Neural progenitor cell (in vitro differentiated cells): ENCODE measurements around the gene RNF26. TPM values are rescaled to one million over a fixed set of nuclear protein-coding genes. Genes with fewer than 3 reads are reported as not detected.

Experiments
- DNase-seq: peaks from one replicate; pipeline ENCODE4 v3.0.0-alpha.2; 2016; ENCODE audit warnings: low spot score
- H2AFZ ChIP-seq: fragments of 200-600 bp; sonication (generic); replicated peaks from 2 replicates; pipeline ENCODE4 v1.6.1; 2016; ENCODE audit warnings: antibody characterized with exemption
- H3F3A ChIP-seq: fragments of 200-600 bp; sonication (generic); 2 replicates; pipeline ENCODE4 v1.6.1; 2016; ENCODE audit warnings: antibody characterized with exemption, low read depth
- H3K27ac ChIP-seq: fragments of 200-600 bp; sonication (generic); 2 replicates; pipeline ENCODE4 v1.5.1; 2016; ENCODE audit warnings: mild to moderate bottlenecking
- H3K27me3 ChIP-seq: fragments of 200-600 bp; sonication (generic); 2 replicates; pipeline ENCODE4 v1.6.1; 2016; ENCODE audit warnings: mild to moderate bottlenecking, moderate library complexity
- H3K36me3 ChIP-seq: fragments of 200-600 bp; sonication (generic); 2 replicates; pipeline ENCODE4 v1.5.1; 2016
- H3K4me1 ChIP-seq: fragments of 200-600 bp; sonication (generic); 2 replicates; pipeline ENCODE4 v1.6.1; 2016; ENCODE audit warnings: mixed run types
- H3K4me2 ChIP-seq: fragments of 200-600 bp; sonication (generic); 2 replicates; pipeline ENCODE4 v1.6.1; 2016
- H3K4me3 ChIP-seq: fragments of 200-600 bp; sonication (generic); 2 replicates; pipeline ENCODE4 v1.5.1; 2016
- H3K79me2 ChIP-seq: fragments of 200-600 bp; sonication (generic); 2 replicates; pipeline ENCODE4 v1.6.1; 2016; ENCODE audit warnings: low read depth
- H3K9ac ChIP-seq: fragments of 200-600 bp; sonication (generic); 2 replicates; pipeline ENCODE4 v1.6.1; 2016
- H3K9me3 ChIP-seq: fragments of 200-600 bp; sonication (generic); 2 replicates; pipeline ENCODE4 v1.5.1; 2016; ENCODE audit warnings: low read depth
- H4K20me1 ChIP-seq: fragments of 200-600 bp; sonication (generic); 2 replicates; pipeline ENCODE4 v1.6.1; 2016; ENCODE audit warnings: low read depth
- H3K27ac Mint-ChIP-seq: 3 replicates; pipeline ENCODE4 v1.8.0; 2021; ENCODE audit warnings: mixed read lengths
- H3K27me3 Mint-ChIP-seq: 2 replicates; pipeline ENCODE4 v1.8.0; 2022; ENCODE audit warnings: low read depth, mild to moderate bottlenecking, inconsistent platforms, moderate library complexity, mixed read lengths; ENCODE audit not compliant: insufficient read depth
- H3K36me3 Mint-ChIP-seq: 3 replicates; pipeline ENCODE4 v1.8.0; 2021; ENCODE audit warnings: mixed read lengths
- H3K4me1 Mint-ChIP-seq: 3 replicates; pipeline ENCODE4 v1.8.0; 2021; ENCODE audit warnings: mixed read lengths
- H3K4me3 Mint-ChIP-seq: 3 replicates; pipeline ENCODE4 v1.8.0; 2021; ENCODE audit warnings: mild to moderate bottlenecking, moderate library complexity, mixed read lengths
- H3K9me3 Mint-ChIP-seq: 3 replicates; pipeline ENCODE4 v1.8.0; 2020; ENCODE audit warnings: mixed read lengths
- EZH2 ChIP-seq: fragments of 200-600 bp; sonication (generic); IDR thresholded peaks from 2 replicates; pipeline ENCODE4 v1.6.1; 2017; ENCODE audit warnings: antibody characterized with exemption, mild to moderate bottlenecking, moderate library complexity
- EZH2phosphoT487 ChIP-seq: fragments of 200-600 bp; sonication (generic); IDR thresholded peaks from 2 replicates; pipeline ENCODE4 v1.6.1; 2017; ENCODE audit warnings: antibody characterized with exemption
- total RNA-seq: library from RNA; depleted of rRNA; stranded (reverse); fragments of >200 nt; gene quantifications from 2 replicates; pipeline ENCODE4 v1.2.3, GENCODE V29; 2015; ENCODE audit warnings: low replicate concordance
- TF ChIP-seq, protein P1 (sequence below): fragments of 200-600 bp; sonication (generic); IDR thresholded peaks from 2 replicates; pipeline ENCODE4 v1.5.1; 2017; ENCODE audit warnings: antibody characterized with exemption, mild to moderate bottlenecking

Gene RNF26
- total RNA-seq, 1 donor from 2014 or later = 17.1 TPM

DNA sequence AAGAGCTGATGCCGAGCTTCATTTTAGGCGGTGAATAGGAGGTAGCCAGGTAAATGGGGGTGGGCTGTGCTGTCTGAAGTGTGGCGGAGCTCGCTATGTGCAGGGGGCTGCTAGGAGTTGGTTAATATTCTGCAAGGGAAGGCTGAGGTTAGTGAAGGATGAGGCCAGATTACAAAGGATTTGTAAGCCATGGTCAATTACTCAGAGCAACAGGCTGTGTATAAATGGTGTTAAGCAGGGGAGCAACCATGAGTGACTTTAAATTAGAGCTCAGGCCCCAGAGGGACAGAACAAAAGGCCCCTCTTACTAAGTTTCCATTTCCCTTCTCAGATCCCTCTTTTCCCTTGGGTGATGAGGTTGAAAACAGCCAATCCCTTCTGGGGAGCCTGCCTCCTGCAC is 10.1 kb upstream of the RNF26 start:
- Mint-ChIP-seq H3K4me3 (peak overlapping the region; percentile 42), H3K27me3 (peaks cover 8% of the 10 kb centered on the region), H3K36me3 (no peaks in the 10 kb centered on the region), H3K27ac (no peak overlapping the region), H3K4me1 (peaks cover 34% of the 10 kb centered on the region), H3K9me3 (no peaks in the 10 kb centered on the region)
- Histone ChIP-seq H2AFZ (peak overlapping the region; percentile 56), H3K4me1 (peaks cover 28% of the 10 kb centered on the region), H3K36me3 (no peaks in the 10 kb centered on the region), H3K27me3 (no peaks in the 10 kb centered on the region), H3K9me3 (no peaks in the 10 kb centered on the region), H3K79me2 (no peaks in the 10 kb centered on the region), H3K9ac (no peak overlapping the region), H4K20me1 (no peaks in the 10 kb centered on the region), H3F3A (peaks cover 32% of the 10 kb centered on the region), H3K27ac (no peak overlapping the region), H3K4me3 (no peak overlapping the region), H3K4me2 (no peak overlapping the region)
- no peak for DNase-seq
- TF ChIP-seq EZH2phosphoT487 (no peak), EZH2 (no peak)
- TF ChIP-seq, protein P1, sequence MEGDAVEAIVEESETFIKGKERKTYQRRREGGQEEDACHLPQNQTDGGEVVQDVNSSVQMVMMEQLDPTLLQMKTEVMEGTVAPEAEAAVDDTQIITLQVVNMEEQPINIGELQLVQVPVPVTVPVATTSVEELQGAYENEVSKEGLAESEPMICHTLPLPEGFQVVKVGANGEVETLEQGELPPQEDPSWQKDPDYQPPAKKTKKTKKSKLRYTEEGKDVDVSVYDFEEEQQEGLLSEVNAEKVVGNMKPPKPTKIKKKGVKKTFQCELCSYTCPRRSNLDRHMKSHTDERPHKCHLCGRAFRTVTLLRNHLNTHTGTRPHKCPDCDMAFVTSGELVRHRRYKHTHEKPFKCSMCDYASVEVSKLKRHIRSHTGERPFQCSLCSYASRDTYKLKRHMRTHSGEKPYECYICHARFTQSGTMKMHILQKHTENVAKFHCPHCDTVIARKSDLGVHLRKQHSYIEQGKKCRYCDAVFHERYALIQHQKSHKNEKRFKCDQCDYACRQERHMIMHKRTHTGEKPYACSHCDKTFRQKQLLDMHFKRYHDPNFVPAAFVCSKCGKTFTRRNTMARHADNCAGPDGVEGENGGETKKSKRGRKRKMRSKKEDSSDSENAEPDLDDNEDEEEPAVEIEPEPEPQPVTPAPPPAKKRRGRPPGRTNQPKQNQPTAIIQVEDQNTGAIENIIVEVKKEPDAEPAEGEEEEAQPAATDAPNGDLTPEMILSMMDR = no peak

DNA sequence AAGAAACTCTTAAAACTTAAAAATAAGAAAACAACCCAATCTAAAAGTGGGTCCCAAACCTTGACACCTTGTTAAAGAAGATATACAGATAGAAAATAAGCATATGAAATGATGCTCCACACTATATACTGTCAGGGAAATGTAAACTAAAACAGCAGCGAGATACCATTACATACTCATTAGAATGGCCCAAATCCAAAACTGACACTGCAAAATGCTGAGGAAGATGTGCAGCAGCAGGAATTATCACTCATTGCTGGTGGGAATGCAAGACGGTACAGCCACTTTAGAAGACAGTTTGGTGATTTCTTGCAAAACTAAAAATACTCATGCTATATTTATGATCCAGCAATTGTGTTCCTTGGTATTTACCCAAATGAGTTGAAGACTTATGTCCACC is 5.0 kb upstream of the RNF26 start:
- no peak overlapping the region for H3K4me2 ChIP-seq
- no peaks in the 10 kb centered on the region for H3K9me3 Mint-ChIP-seq
- H3K4me3 ChIP-seq = no peak overlapping the region
- H3K36me3 Mint-ChIP-seq = no peaks in the 10 kb centered on the region
- peaks cover 10% of the 10 kb centered on the region for H3K27me3 Mint-ChIP-seq
- no peak for DNase-seq
- no peak overlapping the region for H3K27ac Mint-ChIP-seq
- no peak overlapping the region for H3K4me3 Mint-ChIP-seq
- H3K9me3 ChIP-seq = no peaks in the 10 kb centered on the region
- H3F3A ChIP-seq = peaks cover 43% of the 10 kb centered on the region
- H3K79me2 ChIP-seq = no peaks in the 10 kb centered on the region
- H3K9ac ChIP-seq = no peak overlapping the region
- H3K27ac ChIP-seq = no peak overlapping the region
- TF ChIP-seq EZH2phosphoT487 (no peak), EZH2 (no peak)
- TF ChIP-seq, protein P1 = no peak
- no peaks in the 10 kb centered on the region for H3K27me3 ChIP-seq
- peaks cover 31% of the 10 kb centered on the region for H3K4me1 ChIP-seq
- H3K36me3 ChIP-seq = no peaks in the 10 kb centered on the region
- H2AFZ ChIP-seq = no peak overlapping the region
- H4K20me1 ChIP-seq = no peaks in the 10 kb centered on the region
- peaks cover 25% of the 10 kb centered on the region for H3K4me1 Mint-ChIP-seq

DNA sequence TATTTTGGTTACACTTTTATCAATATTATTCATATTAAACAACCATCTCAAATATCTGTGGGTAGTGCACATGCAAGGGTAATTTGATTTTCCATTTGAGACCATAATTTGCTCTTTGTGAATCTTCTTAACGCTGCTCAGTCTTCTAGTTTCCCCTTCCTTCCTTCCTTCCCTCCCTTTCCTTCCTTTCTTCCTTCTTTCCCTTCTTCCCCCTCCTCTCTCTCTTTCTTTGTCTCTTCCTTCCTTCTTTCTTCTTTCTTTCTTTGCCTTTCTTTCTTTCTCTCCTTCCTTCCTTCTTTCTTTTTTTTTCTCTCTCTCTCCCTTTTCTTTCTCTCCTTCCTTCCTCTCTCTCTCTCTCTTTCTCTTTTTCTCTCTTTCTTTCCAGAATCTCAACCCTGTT is 4.1 kb upstream of the RNF26 start:
- Histone ChIP-seq H3K36me3 (no peaks in the 10 kb centered on the region), H3K9ac (no peak overlapping the region), H3K4me3 (no peak overlapping the region), H3K4me2 (no peak overlapping the region), H3K27me3 (no peaks in the 10 kb centered on the region), H3K79me2 (peaks cover 9% of the 10 kb centered on the region), H4K20me1 (peaks cover 1% of the 10 kb centered on the region), H3F3A (peaks cover 39% of the 10 kb centered on the region), H2AFZ (no peak overlapping the region), H3K27ac (no peak overlapping the region), H3K4me1 (peaks cover 33% of the 10 kb centered on the region), H3K9me3 (no peaks in the 10 kb centered on the region)
- no peak overlapping the region for H3K4me3 Mint-ChIP-seq
- no peak overlapping the region for H3K27ac Mint-ChIP-seq
- H3K9me3 Mint-ChIP-seq = no peaks in the 10 kb centered on the region
- peaks cover 7% of the 10 kb centered on the region for H3K27me3 Mint-ChIP-seq
- no peaks in the 10 kb centered on the region for H3K36me3 Mint-ChIP-seq
- DNase-seq = no peak
- TF ChIP-seq EZH2 (no peak), EZH2phosphoT487 (no peak)
- TF ChIP-seq, protein P1 = no peak
- H3K4me1 Mint-ChIP-seq = peaks cover 27% of the 10 kb centered on the region
